ENCODE measurements around the gene DISC1.

DNA sequence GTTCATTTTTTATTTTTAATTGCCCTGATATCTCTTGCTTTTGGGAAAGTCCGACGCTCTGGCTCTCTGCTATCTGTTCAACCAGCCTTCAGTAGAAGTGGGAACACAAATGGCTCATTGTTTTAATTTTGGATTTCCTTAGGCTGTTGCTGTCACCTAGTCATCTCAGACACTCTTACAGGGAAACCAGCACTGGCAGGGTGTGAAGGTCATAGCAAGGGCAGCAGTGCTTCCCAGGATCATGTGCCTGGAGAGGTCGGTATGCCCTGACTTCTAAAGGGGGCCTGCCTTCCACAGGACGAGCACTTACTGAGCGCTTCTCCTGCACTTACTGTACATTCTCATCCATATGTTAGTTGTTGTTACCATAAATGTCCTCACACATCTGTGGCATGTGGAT lies 224.2 kb downstream of the DISC1 start:
- TF ChIP-seq POLR2A (IDR thresholded peaks at IDR 0.05): no peak
- TF ChIP-seq, protein P1, sequence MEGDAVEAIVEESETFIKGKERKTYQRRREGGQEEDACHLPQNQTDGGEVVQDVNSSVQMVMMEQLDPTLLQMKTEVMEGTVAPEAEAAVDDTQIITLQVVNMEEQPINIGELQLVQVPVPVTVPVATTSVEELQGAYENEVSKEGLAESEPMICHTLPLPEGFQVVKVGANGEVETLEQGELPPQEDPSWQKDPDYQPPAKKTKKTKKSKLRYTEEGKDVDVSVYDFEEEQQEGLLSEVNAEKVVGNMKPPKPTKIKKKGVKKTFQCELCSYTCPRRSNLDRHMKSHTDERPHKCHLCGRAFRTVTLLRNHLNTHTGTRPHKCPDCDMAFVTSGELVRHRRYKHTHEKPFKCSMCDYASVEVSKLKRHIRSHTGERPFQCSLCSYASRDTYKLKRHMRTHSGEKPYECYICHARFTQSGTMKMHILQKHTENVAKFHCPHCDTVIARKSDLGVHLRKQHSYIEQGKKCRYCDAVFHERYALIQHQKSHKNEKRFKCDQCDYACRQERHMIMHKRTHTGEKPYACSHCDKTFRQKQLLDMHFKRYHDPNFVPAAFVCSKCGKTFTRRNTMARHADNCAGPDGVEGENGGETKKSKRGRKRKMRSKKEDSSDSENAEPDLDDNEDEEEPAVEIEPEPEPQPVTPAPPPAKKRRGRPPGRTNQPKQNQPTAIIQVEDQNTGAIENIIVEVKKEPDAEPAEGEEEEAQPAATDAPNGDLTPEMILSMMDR (IDR thresholded peaks at IDR 0.05): no peak
